Measurements from ENCODE around the gene LGR4. TPM values are rescaled to one million over a fixed set of nuclear protein-coding genes. Genes with fewer than 3 reads are reported as not detected.

Gene LGR4
- total RNA-seq, 1 experiment from 2014 or later: 33.4 TPM

- TF ChIP-seq CTCF (conservative IDR thresholded peaks at IDR 0.05): no peak
- Histone ChIP-seq H2AFZ (no peak overlapping the region), H3K4me2 (no peak overlapping the region), H3F3A (ENCODE audit: insufficient read depth, low read depth) (peaks cover 15% of the 10 kb centered on the region), H3K4me1 (replicated peaks; ENCODE audit: insufficient read depth) (peaks cover 23% of the 10 kb centered on the region), H3K36me3 (ENCODE audit: low read depth) (no peaks in the 10 kb centered on the region; the same call in 1 of the 2 replicates), H3K4me3 (no peak overlapping the region), H3K9me3 (ENCODE audit: insufficient read depth, low read depth) (no peaks in the 10 kb centered on the region), H4K20me1 (ENCODE audit: insufficient read depth) (no peaks in the 10 kb centered on the region), H3K79me2 (ENCODE audit: low read depth) (peaks cover 20% of the 10 kb centered on the region), H3K9me2 (ENCODE audit: insufficient read depth) (no peaks in the 10 kb centered on the region), H3K27ac (no peak overlapping the region), H3K27me3 (ENCODE audit: insufficient read depth, low read depth) (no peaks in the 10 kb centered on the region)
- BruUV-seq (replicated peaks): no TSS peak
- intact Hi-C loops (cut with micrococcal nuclease; ENCODE audit: unreplicated experiment): no loop called here
- ChIA-PET CTCF (no interaction called here), POLR2A (ENCODE audit: unreplicated experiment) (interaction anchor here (0.6 kb wide), 1 partner anchor 762 kb away, joined by 9 read pairs; no protein-coding TSS in a partner anchor)
- no peak for DNase-seq
These were observed 85.2 kb downstream of the LGR4 start for GRCh38 chr11:27387362-27387761.

GRCh38 chr11:27386181-27386845, 86.3 kb downstream of the LGR4 start:
- H3K27me3 ChIP-seq (ENCODE audit: insufficient read depth, low read depth): no peaks in the 10 kb centered on the region
- H3K27ac ChIP-seq: no peak overlapping the region
- peaks cover 12% of the 10 kb centered on the region for H3K79me2 ChIP-seq (ENCODE audit: low read depth)
- no TSS peak for BruUV-seq (replicated peaks)
- peaks cover 5% of the 10 kb centered on the region; the same call in 1 of the 2 replicates for H3F3A ChIP-seq (ENCODE audit: insufficient read depth, low read depth)
- H3K4me1 ChIP-seq (replicated peaks; ENCODE audit: insufficient read depth): peaks cover 13% of the 10 kb centered on the region
- TF ChIP-seq EZH2 (IDR thresholded peaks at IDR 0.05; ENCODE audit: low read depth) (no peak), CTCF (conservative IDR thresholded peaks at IDR 0.05) (no peak)
- H3K9me2 ChIP-seq (ENCODE audit: insufficient read depth): no peaks in the 10 kb centered on the region
- H4K20me1 ChIP-seq (ENCODE audit: insufficient read depth): no peaks in the 10 kb centered on the region
- CTCF ChIA-PET: no interaction called here
- H3K4me3 ChIP-seq: no peak overlapping the region
- intact Hi-C loops (cut with micrococcal nuclease; ENCODE audit: unreplicated experiment): no loop called here
- no peak for DNase-seq
- no peaks in the 10 kb centered on the region; the same call in 1 of the 2 replicates for H3K36me3 ChIP-seq (ENCODE audit: low read depth)
- POLR2A ChIA-PET (ENCODE audit: unreplicated experiment): no interaction called here
- H3K4me2 ChIP-seq: no peak overlapping the region
- no peaks in the 10 kb centered on the region for H3K9me3 ChIP-seq (ENCODE audit: insufficient read depth, low read depth)
- H2AFZ ChIP-seq: no peak overlapping the region

GRCh38 chr11:27385245-27385644, 87.3 kb downstream of the LGR4 start:
- H3K4me3 ChIP-seq: no peak overlapping the region
- H3K79me2 ChIP-seq (ENCODE audit: low read depth): peaks cover 9% of the 10 kb centered on the region
- 0 out of 2 replicates have a peak, but pooled peaks cover 3% of the 10 kb centered on the region for H3F3A ChIP-seq (ENCODE audit: insufficient read depth, low read depth)
- no peaks in the 10 kb centered on the region for H3K9me3 ChIP-seq (ENCODE audit: insufficient read depth, low read depth)
- H3K27me3 ChIP-seq (ENCODE audit: insufficient read depth, low read depth): no peaks in the 10 kb centered on the region
- ChIA-PET CTCF (no interaction called here), POLR2A (ENCODE audit: unreplicated experiment) (interaction anchor here (0.7 kb wide), 1 partner anchor 176 kb away, joined by 3 read pairs; no protein-coding TSS in a partner anchor)
- no peak overlapping the region for H3K4me2 ChIP-seq
- H4K20me1 ChIP-seq (ENCODE audit: insufficient read depth): no peaks in the 10 kb centered on the region
- no TSS peak for BruUV-seq (replicated peaks)
- peaks cover 5% of the 10 kb centered on the region; the same call in 1 of the 2 replicates for H3K4me1 ChIP-seq (replicated peaks; ENCODE audit: insufficient read depth)
- no peak overlapping the region for H2AFZ ChIP-seq
- no peak for TF ChIP-seq CTCF (conservative IDR thresholded peaks at IDR 0.05)
- TF ChIP-seq EZH2 (IDR thresholded peaks at IDR 0.05; ENCODE audit: low read depth): no peak
- no peak for DNase-seq
- no peaks in the 10 kb centered on the region for H3K9me2 ChIP-seq (ENCODE audit: insufficient read depth)
- H3K27ac ChIP-seq: no peak overlapping the region
- intact Hi-C loops (cut with micrococcal nuclease; ENCODE audit: unreplicated experiment): no loop called here
- H3K36me3 ChIP-seq (ENCODE audit: low read depth): no peaks in the 10 kb centered on the region; the same call in 1 of the 2 replicates

Measured in PC-9 (cell line).